HG03025 (cell line): Measurements from ENCODE around the gene USP19.

Experiments
- ATAC-seq: cut with Tn5 transposase; IDR thresholded peaks from one replicate; pipeline ENCODE4 v1.9.1; 2021; ENCODE audit warnings: mild to moderate bottlenecking, moderate library complexity; ENCODE audit not compliant: unreplicated experiment, low FRiP score

Gene USP19, protein sequence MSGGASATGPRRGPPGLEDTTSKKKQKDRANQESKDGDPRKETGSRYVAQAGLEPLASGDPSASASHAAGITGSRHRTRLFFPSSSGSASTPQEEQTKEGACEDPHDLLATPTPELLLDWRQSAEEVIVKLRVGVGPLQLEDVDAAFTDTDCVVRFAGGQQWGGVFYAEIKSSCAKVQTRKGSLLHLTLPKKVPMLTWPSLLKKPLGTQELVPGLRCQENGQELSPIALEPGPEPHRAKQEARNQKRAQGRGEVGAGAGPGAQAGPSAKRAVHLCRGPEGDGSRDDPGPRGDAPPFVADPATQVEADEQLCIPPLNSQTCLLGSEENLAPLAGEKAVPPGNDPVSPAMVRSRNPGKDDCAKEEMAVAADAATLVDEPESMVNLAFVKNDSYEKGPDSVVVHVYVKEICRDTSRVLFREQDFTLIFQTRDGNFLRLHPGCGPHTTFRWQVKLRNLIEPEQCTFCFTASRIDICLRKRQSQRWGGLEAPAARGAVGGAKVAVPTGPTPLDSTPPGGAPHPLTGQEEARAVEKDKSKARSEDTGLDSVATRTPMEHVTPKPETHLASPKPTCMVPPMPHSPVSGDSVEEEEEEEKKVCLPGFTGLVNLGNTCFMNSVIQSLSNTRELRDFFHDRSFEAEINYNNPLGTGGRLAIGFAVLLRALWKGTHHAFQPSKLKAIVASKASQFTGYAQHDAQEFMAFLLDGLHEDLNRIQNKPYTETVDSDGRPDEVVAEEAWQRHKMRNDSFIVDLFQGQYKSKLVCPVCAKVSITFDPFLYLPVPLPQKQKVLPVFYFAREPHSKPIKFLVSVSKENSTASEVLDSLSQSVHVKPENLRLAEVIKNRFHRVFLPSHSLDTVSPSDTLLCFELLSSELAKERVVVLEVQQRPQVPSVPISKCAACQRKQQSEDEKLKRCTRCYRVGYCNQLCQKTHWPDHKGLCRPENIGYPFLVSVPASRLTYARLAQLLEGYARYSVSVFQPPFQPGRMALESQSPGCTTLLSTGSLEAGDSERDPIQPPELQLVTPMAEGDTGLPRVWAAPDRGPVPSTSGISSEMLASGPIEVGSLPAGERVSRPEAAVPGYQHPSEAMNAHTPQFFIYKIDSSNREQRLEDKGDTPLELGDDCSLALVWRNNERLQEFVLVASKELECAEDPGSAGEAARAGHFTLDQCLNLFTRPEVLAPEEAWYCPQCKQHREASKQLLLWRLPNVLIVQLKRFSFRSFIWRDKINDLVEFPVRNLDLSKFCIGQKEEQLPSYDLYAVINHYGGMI (N-terminal part only)

DNA sequence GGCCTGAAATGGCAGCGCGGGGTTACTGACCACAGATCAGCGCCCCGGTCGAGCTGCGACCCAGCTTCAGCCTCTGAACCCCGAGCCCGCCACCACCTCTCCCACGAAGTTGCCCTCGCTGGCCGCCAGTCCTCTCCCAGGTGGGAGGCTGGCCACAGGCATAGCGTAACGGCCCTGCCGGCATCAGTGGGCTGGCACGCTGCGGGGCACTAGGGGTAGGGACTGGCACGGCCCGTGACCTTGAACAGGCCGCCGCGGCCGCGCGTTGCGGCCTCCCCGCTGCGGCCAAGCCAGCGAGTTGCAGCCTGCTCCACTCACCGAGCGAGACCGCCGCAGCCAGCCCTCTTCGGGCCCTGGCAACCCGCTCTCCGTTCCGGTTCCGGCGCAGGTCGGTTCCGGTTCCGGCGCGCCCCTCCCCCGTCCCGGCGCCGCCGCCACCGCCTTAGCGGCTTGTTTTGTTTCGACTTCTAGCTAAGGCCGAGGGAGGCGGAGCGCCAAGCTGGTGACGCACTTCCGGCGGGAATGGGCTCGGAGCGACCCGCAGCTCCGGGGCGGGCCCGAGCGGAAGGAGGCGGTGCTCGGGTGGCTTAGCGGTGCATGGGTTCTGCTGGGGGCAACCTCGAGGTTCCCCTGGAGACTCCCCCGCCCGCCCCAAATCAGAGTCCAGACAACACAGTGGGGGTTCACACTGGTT lies at the start of gene USP19:
Gene USP19, minus strand, starts transcription at position 386 of the 694 bp plus-strand sequence. CDS start 1,678 bp downstream, outside the sequence.
- ATAC-seq = peak; percentile 78

DNA sequence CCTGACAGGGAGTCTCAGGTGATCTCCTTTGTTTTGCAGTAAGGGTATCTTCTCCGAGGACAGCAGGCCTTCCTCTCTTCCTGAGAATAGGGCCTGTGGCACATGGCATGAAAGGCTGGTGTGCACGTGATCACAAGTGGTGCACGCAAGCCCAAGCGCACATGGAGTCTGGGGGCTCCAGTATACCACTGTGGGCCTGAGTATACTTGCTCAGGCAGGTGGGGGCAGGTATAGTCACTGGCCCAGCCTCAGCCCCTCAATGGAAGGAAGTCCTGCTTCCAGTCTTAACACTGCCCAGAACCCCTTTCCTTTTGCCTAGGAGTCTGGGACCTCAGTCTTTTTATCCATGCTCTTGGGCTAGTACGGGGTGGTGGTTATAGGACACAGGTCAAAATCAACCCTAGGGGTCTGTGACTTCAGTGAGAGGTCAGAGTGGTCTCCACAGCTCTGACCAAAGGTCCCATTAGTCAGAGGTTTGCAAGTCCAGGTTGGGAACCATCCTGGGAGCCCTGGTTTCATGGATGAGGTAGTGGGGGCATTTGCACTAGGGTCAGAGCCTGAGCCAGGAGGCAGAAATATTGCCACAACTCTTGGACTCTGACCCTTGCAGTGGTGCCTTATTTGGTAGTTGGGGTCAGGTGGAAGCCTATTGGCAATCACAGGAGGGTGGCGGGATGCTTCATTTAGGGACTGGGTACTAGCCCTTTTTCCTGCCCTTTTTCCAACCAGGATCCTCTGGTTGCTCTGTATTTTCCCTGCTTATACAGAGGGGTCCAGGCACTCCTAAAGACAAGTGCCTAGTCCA lies 46.3 kb upstream of the USP19 start:
- no peak for ATAC-seq

DNA sequence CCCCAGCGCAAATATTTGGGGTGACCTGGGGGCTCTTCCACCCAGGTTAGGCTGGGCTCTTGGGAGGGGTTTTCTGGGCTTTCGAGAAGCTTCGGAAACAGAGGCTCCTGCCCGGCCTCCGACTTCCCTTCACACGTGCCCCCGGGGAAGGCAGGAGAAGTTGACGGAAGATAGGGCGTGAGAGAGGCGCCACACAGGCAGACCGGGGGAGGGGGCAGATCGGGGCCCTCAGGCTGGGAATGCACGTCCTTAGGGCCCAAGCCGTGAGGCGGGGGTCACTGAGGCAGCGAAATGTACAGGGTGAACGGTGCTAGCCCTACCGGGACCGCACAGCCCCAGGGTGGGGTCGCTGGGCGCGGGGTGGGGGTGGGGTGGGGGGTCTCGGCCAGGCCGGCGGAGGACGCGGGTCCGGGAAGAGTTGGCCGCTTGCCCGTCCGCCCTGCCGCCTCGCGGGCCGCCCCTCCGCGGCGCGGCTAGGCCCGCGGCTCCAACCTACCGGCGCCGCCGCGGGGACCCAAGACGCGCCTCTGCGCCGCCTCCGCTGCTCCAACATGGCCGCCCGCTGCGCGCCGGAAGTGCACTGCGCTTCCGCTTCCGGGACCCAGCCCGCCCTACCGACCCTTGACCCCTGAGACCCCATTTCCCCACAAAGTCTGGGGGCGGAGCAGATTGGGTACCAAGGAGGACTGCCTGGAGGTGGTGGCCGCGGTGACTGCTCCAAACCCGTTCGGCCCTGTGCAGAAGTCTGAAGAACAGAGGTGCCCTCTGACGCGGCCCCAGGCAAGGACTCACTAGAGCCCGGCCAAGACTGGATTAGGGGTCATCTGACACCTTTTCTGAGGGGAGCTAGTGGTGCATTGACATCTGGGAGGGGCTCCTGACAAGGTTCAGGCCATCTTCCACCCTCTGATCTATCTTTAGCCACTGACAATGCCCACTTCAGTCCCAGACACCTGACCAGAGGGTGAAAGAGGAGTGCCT lies 45.4 kb upstream of the USP19 start, which contains the start of gene CCDC71:
Gene CCDC71, minus strand, starts transcription at position 561 of the 981 bp plus-strand sequence. CDS start 2,123 bp downstream, outside the sequence.
- ATAC-seq = no peak

DNA sequence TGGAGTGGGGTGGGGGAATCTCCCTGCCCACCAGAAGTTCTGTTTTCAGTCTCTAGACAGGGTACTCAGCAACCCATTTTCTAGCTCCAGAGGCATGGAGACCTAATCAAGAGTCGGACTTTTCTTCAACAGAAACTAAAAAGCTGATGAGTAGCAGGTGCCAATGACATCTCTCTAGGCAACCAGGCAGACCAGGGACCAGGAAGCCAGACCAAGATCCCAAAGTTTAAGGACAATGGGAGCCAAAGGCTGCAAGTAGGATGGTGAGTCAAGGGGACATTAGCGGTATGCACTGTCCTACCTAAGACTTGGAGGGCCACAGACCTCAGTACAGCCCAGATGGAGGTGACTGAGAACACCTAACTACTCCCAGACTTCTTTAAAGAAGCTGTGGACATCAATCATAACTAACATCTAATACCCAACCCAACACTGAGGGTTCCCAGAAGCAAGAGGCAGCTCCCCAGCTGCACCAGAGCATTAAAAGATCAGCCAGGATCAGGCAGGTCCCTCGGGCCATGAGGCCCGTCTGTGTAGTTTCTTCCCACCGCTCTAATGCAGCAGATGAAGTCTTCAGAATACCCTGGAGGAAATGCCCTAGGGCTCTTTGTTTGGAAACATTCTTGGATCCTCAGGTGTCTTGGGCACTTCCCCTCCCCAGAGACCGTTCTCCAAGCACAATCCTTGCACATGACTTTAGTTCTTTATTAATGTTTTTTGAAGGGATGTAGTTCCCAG lies 44.5 kb upstream of the USP19 start:
- no peak for ATAC-seq

DNA sequence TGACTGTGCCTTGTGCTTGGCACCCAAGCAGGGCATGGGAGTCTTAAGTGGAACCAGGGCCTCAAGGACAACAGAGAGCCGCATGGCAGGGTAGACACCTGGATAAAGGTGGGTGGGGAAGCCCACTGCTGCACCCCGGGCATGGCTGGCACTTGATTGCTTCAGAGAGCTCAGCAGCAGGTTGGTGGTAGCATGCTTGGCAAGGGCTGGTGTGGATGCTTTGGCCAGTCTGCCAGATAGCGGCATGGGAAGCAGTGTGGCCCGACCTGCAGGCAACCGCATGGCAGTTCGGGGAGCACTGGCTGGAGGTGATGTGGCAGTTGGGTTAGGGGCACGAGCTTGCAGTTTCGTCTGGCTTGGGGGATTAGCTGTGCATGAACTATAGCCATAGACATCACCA lies 43.0 kb upstream of the USP19 start:
- no peak for ATAC-seq

DNA sequence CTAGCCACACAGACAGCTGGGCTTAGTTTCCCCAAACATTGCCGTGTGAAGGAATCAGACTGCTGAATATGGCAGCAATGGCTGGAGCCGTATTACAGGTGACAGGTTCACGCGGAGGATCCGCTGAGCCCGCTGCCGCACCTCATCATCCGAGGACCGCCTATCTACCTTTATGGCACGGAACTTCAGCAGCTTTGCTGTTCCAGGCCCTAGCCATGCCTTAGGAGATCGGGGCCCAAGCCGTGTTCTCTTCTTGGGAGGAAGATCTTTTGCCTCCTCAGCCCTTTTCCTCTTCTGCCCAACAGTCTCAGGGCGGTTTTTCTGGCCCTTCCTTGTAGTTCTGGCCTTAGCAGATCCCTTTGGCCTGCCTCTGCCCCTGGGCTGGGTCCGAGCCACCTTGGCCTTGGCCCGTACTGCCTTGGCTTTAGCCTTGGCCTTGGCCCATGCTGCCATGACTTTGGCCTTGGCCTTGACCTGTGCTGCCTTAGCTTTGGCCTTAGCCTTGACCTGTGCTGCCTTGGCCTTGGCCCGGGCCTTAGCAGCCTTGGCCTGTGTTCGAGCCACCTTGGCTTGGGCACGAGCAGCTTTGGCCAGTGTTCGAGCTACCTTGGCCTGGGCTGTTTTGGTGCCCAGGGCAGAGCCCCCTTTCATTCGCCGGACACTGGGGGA lies 42.3 kb upstream of the USP19 start:
- ATAC-seq = no peak

DNA sequence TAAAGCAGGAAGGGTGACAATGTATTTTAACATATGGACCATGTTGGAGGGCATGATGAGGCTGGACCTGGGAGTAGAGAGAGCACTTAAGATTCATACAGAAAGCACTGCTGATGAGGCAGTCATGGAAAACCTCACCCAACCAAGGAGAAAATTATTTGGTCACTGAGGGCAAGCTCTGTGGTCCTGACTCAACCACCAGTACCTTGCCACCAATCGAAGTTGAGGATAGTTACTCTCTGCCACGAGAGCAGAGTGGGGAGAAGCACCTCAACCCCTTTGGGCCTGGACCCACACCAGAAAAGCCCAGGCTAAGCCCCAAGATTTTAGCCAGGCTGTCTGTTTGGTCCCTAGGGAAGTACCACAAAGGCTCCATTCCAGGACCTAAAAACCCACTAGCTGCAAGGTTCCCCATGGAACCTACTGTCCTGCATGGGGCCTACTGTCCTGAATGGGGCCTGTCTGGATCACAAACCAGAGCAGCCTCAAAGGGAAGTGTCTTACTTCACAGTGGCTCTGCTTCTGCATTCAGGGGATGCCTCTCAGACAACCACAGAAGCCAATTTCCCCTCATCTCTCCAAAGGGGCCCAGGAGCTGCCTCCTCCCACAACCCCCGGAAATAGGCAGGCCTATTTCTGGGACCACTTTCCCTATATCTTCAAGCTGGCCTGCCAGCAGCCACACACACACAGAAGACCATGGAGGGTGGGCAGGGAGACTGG lies 41.3 kb upstream of the USP19 start:
- no peak for ATAC-seq

DNA sequence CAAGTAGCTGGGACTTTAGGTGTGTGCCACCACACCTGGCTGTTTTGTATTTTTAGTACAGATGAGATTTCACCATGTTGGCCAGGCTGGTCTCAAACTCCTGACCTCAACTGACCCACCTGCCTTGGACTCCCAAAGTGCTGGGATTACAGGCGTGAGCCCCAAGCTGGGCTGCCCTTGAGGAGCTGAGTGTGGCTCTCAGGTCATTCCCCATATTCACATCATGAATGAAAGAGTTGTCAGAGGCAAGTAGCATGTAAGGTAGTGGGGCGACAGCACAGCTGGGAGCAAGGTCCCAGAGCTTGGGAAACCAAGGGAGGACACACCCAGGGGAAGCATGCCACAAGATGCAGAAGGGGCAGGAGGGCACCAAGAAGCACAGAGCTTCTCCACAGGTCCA lies 40.6 kb upstream of the USP19 start:
- ATAC-seq = no peak

DNA sequence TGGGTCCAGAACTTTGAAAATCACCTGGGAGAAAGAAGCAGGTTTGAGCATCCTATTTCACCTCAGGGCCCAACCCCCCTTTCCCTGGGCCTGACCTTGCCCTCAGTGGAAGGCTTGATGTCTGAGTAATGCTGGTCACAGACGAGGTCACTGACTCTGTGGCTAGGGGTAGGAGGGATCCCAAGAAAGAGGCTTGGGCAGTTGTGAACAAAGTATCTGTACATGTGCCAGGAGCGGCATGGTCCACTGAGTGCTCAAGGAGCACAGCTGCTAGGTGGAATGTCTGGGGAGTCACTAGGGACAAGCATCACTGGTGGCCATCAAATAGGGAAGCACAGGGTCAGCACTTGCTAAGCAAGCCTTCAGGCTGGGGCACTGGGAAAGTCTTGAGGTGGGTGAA lies 38.2 kb upstream of the USP19 start:
- no peak for ATAC-seq

DNA sequence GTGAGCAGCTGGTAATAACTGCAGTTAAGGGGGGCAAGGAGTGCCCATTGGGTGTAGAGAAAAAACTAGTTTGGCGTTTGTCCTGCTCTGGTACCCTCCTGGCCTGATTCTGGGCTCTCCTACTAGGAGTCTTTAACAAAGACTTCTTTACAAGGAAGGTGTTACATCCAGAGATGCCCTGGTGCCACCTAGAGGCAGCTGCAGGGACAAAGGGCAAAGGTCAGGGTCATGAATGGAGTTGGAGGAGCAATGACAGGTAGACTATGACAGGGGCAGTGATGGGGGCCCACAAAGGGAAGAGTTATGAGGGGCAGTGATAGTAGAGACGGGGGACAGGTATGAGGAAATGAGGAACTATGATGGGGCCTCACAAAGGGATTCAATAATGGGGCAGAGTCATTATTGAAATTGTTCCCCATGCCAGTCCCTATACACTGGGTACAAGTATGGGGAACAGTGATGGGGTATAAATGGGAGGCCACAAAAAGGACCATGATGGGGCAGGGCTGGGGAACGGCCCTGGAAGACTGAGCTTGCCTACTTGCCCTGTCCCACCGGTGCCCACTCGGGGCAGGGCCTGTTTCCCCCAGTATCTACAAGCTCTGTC lies 37.6 kb upstream of the USP19 start:
- no peak for ATAC-seq

DNA sequence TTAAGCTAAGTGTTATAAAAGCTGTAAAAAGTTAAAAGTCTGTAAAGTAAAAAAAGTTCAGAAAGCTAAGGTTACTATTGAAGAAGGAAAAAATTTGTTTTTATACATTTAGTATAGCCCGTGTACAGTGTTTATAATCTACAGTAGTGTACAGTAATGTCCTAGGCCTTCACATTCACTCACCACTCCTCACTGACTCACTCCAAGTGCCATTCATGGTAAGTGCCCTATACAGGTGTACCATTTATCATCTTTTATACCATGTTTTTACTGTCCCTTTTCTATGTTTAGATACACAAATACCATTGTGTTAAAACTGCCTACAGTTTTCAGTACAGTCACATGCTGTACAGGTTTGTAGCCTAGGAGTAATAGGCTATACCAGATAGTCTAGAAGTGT lies 36.7 kb upstream of the USP19 start:
- no peak for ATAC-seq

DNA sequence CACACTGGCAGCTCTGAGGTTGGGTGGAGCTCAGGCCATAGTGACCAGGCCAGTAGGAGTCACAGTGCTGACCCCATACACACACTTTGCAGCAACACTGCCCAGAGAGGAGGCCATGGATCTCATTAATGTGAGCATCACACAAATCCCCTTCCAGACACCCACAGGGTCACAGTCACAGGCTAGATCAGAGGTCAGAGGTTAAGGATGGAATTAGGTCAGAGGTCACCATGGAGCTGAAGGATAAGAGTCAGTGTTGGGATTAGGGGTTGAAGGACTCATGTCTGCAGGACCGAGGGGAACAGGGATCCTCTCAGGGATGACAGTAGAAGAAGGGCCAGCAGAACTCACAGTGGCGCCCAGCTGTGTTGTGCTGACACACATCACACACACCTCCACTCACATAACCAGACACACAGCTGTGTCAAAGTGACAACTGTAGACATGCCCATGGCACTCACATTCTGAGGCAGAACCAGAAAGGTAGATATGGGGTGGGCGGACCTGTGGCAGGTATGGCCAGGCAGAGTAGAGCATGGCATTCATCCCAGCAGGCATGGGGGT lies 32.8 kb upstream of the USP19 start:
- no peak for ATAC-seq

DNA sequence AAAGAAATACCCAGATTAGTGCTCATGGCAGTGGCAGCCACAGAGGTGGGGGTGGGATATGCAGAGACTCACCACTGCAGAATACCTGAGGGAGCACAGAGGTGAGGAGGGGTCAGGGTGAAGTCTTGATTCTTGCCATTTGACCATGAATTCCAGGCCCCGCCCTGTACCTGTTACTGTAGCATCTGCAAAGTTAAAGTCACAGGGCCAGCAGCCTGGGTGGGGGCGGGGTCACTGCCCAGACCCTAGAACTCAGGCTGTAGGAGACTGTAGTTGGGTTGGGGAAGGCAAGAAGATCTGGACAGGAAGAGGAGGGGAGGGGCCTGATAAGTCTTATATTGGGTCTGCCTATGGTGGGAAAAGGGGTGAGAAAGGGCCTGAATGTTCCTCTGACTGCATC lies 31.0 kb upstream of the USP19 start:
- no peak for ATAC-seq

DNA sequence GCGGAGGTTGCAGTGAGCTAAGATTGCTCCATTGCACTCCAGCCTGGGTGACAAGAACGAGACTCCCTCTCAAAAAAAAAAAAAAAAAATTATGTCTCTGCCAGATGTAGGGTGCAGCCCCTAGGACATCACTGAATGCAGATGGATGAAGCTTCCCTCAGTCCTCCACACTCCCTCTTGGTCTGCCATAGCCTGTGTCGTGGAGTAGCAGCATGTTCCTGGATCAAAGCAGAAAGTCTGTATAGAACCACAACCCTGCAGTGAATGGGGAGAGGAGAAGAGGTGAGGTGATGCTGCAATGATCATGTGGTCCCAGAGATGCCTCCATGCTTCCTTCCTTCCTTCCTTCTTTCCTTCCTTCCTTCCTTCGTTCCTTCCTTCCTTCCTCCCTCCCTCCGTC lies 27.5 kb upstream of the USP19 start:
- ATAC-seq = no peak

DNA sequence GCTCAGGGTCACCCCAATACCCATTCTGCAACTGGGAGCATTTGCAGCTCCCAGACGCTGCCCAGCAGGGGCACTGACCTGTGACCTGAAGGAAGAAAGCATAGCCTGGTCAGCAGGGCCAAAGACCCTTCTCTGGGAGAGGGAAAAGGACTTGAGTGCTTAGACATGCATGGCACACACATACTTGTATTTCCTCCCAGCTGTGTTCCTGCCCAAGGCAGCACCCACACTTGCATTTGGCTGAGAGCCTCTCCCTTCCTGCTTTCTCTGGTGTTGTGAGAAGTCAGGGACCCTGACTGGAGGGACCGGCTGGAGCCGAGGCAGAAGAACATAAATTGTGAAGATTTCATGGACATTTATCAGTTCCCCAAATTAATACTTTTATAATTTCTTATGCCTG lies 19.5 kb upstream of the USP19 start:
- no peak for ATAC-seq

DNA sequence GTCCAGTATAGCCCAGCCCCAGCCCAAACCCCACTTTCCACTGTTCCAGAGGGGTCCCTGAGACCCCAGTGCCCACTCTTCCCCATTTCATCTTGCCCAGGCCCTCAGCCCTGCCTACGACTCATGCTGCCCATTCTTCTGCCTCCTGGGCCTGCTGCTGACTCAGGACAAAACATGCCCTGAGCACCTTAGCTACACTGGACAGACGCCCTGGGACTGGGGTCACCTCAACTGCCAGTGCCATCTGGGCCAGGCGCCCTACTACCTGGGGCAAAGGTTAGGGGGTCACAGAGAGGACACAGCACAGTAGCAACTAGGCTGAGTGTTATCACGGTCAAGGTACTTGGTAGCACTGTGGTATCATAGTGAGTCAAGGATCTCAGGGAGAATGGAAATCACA lies 14.9 kb upstream of the USP19 start:
- ATAC-seq = no peak
